H1 (cell line): ENCODE measurements around the gene LPCAT3.

Experiments
- BACH1 ChIP-seq: IDR thresholded peaks from 2 replicates; pipeline ENCODE4 v1.6.1; 2012; ENCODE audit warnings: low read length, improper control_type of control experiment
- BRCA1 ChIP-seq: IDR thresholded peaks from 2 replicates; pipeline ENCODE4 v1.6.1; 2012; ENCODE audit warnings: low read depth, low read length, improper control_type of control experiment
- CTCF ChIP-seq, 3 experiments: IDR thresholded peaks; 1 replicate in 2 of 3; 2 replicates in 1 of 3; pipeline versions ENCODE4 v1.5.1 to v1.6.1; 2011; ENCODE audit warnings: low read length in 3 of 3, mild to moderate bottlenecking in 3 of 3, inconsistent platforms in 2 of 3, low read depth in 1 of 3, moderate library complexity in 1 of 3; ENCODE audit not compliant: insufficient read depth in 1 of 3; ENCODE audit errors: control extremely low read depth in 1 of 3
- EZH2 ChIP-seq: fragments of 200-600 bp; sonication (generic); IDR thresholded peaks from 2 replicates; pipeline ENCODE4 v1.7.1; 2012; ENCODE audit warnings: low read depth, mild to moderate bottlenecking, moderate library complexity, low read length, inconsistent platforms; ENCODE audit not compliant: severe bottlenecking
- HDAC2 ChIP-seq, 2 experiments: fragments of 300-600 bp in 1 of 2; sonication (generic) in 1 of 2; IDR thresholded peaks; 2 replicates each; pipeline ENCODE4 v1.6.1; 2011 to 2012; ENCODE audit warnings: low read depth in 2 of 2, low read length in 2 of 2, mild to moderate bottlenecking in 2 of 2, moderate library complexity in 2 of 2, borderline replicate concordance in 1 of 2, inconsistent platforms in 1 of 2
- JUN ChIP-seq: IDR thresholded peaks from 2 replicates; pipeline ENCODE4 v1.6.1; 2011; ENCODE audit warnings: low read depth, mild to moderate bottlenecking, improper control_type of control experiment, low read length
- POLR2AphosphoS5 ChIP-seq: IDR thresholded peaks from 2 replicates; pipeline ENCODE4 v1.6.1; 2011; ENCODE audit warnings: low read depth, low read length
- RXRA ChIP-seq: IDR thresholded peaks from 2 replicates; pipeline ENCODE4 v1.6.1; 2011; ENCODE audit warnings: low read depth, mild to moderate bottlenecking, low read length, moderate library complexity; ENCODE audit not compliant: insufficient read depth
- SIX5 ChIP-seq: IDR thresholded peaks from 2 replicates; pipeline ENCODE4 v1.6.1; 2011; ENCODE audit warnings: mild to moderate bottlenecking, low read depth, low read length
- SP1 ChIP-seq: IDR thresholded peaks from 2 replicates; pipeline ENCODE4 v1.6.1; 2011; ENCODE audit warnings: low read depth, low read length

- no peak for TF ChIP-seq EZH2
- TF ChIP-seq JUN = no peak
- no peak for TF ChIP-seq HDAC2 (IDR thresholded peaks at IDR 0.05; ENCODE audit: borderline replicate concordance in 1 of 2, low read depth in 2 of 2, low read length in 2 of 2)
- no peak for TF ChIP-seq RXRA
- no peak for TF ChIP-seq CTCF (IDR thresholded peaks at IDR 0.05; ENCODE audit: control extremely low read depth in 1 of 3, insufficient read depth in 1 of 3, low read depth in 1 of 3, low read length in 3 of 3)
- TF ChIP-seq SP1 = no peak
- no peak for TF ChIP-seq SIX5
- TF ChIP-seq POLR2AphosphoS5 = no peak
- TF ChIP-seq BACH1 = no peak
- no peak for TF ChIP-seq BRCA1
Measured at GRCh38 chr12:7004287-7004803, 13.9 kb downstream of the LPCAT3 start.
